GM21515 (cell line): ENCODE data around the gene CD209.

Experiments
- ATAC-seq: cut with Tn5 transposase; IDR thresholded peaks from one replicate; pipeline ENCODE4 v1.9.1; 2021; ENCODE audit not compliant: unreplicated experiment

Gene CD209

DNA sequence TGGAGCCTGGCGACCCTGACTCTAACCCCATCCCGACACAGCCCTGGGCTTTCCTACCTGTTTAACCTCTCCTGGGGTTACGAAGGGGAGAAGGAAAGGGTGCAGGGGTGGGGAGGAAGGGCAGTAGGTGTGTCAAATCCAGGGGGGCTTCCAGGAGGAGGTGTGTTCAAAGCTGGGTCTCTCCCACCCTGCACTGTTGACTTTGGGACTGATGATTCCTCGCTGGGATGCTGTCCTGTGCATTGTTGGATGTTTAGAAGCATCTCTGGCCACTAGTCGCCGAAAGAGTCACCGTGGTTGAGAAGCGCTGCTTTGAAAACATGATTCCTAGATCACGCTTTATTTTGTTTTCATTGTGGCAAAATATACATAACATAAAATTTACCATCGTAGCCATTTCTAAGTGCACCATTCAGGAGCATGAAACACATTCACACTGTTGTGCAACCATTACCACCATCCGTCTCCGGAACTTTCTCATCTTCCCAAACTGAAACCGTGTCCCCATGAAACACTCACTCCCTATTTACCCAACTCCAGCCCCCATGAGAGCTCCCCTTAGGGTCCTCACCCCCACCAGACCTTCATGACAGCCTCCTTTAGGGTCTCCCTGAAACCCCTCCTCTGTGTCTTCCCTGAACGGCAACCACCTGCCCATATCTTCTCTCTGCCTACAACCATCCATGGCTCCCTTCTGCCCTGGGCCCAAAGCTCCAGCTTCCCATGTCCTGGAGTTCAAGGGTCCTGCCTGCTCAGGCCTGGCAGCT lies 41.0 kb downstream of the CD209 start:
- no peak for ATAC-seq

DNA sequence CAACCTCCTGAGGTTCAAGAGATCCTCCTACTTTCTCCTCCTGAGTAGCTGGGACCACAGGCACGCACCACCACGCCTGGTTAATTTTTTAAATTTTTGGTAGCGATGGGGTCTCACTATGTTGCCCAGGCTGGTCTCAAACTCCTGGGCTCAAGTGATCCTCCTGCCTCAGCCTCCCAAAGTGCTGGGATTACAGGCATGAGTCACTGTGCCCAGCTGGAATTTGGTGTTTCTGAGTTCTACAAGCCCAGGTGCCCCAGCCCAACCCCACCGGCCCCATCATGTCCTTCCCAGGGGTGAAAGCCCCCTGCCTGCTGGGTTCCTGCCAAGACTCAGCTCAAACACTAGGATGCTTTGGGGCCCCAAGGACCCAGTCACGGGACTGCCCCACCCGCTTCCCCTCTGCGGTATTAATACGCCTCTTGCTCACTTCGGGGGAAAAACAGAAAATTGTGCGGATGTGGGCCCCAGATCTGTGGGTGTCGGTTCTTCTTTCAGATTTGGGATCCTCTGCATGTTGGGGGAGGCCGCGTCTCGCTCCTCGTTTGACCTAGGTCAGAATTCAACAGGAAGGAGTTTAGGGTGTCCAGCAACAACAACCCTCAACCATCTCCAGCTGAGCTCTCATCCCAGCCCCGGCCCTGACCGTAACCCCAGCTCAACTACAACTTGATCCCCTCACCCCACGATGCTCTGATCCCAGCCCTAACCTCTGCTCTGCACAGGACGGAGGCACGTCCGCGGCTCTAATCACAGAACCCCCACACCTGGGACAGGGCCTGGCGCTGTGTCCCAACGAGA lies 41.7 kb downstream of the CD209 start:
- ATAC-seq, result peak; percentile 45

DNA sequence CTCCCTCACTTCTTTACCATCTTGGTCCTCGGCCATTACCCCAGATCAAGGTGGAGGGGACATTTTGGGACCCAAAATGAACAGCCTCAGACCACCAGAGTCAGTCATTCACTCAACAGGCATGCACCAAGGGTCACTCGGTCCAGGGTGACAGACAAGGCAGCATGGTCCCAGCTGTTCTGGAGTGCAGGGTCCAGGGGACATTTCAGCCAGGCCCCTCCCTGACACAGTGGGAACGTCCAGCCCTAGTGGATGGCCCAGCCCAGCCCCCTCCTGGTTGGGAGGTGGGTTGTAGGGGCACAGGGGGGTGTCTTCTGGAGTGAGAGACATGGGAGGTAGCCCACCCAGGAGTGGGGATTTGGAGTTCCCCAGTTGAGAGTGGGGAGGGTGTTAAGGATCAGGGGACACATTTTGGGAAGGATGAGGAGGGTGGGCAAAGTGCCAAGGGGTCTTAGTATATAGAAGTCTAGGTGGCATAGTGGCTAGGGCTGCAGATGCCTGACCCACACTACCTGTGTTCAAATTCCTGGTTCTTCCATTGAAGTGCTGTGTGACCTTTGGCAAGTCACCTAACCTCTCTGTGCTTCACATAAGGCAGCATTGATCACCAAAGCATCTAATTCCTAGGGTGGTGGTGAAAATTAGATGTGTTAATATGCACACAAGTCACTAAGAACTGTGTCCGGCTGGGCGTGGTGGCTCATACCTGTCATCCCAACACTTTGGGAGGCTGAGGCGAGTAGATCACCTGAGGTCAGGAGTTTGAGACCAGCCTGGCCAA lies 42.9 kb downstream of the CD209 start:
- no peak for ATAC-seq

DNA sequence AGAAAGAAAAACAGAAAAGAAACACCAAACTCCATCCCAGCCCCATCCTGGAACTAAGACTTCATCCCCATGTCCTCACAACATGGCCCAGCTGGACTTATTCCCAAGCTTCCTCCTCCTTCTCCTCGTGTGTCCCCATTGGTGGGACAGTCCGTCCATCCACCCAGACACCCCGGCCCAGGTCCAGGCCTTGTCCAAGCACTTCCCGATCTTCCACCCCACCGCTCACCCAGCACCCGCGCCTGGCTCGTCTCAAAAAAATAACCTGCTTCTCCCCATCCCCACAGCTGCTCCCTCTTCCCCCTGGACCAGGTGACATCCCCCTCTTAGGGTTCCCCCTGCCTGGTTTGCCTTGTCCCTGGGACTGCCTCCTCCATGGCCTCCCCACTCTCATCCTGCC lies 44.0 kb downstream of the CD209 start:
- no peak for ATAC-seq

DNA sequence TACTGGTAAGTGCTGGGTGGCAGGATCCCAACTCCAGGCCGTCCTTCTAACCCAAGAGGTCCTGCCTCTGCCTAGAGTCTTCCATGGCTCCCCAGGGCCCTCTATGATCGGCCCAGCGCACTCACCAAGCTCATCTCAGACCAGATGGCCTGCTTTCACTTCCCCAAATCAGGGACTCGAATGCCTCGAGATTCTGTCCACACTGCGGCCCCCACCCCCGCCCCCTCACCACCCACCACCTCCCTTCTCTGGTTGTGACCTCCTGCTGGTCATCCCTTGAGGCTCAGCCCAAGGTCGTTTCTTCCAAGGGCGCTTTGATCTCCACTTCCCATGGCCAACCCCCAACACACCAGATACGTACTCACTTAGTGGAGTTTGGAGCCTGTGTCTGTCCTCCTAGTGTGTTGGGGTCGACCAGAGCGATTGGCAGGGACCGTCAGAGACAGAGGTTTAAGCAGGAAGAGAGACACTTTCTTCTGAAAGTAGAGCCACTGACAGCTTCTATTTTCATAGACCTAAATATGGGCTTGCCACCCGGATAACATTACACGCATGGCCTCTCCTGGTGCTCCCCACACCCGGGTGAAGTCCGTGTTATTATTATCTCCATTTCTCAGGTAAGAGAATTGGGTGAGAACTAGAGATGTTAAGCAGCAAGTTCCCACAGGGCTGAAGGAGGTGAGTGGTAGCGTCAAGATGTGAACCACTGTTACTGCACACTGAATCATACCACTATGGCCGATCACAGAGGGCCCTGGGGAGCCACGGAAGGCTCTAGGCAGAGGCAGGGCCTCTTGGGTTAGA lies 45.5 kb downstream of the CD209 start, which contains the start of gene FCER2:
Gene FCER2, minus strand, starts transcription at position 478 of the 804 bp plus-strand sequence. CDS start 2,371 bp downstream, outside the sequence.
- peak; percentile 34 for ATAC-seq

DNA sequence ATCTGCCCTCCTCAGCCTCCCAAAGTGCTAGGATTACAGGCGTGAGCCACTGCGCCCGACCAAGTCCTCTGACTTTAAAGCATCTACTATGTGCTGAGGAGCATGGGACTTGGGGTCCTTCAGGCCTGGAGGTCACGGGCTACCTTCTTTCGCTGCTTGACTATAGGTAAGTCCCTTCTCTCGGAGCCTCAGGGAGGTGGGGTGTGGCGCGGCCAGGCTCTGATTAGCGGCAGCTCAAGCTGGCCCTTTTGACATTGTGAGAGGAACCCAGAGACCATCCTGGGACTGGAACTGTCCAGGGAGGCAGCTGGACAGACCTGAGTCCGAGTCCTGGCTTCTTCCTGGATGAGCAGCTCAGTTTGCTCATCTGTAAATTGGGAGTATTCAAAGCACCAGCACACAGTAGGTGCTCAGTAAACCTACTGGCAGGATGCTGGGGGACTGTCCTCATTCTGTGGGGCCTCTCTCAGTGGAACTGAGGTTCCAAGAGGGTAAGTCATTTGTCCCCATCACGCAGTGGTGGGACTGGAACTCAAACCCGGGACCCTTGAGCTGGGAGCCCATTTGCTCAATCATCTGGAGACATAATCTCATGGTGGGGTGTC lies 46.2 kb downstream of the CD209 start:
- no peak for ATAC-seq

DNA sequence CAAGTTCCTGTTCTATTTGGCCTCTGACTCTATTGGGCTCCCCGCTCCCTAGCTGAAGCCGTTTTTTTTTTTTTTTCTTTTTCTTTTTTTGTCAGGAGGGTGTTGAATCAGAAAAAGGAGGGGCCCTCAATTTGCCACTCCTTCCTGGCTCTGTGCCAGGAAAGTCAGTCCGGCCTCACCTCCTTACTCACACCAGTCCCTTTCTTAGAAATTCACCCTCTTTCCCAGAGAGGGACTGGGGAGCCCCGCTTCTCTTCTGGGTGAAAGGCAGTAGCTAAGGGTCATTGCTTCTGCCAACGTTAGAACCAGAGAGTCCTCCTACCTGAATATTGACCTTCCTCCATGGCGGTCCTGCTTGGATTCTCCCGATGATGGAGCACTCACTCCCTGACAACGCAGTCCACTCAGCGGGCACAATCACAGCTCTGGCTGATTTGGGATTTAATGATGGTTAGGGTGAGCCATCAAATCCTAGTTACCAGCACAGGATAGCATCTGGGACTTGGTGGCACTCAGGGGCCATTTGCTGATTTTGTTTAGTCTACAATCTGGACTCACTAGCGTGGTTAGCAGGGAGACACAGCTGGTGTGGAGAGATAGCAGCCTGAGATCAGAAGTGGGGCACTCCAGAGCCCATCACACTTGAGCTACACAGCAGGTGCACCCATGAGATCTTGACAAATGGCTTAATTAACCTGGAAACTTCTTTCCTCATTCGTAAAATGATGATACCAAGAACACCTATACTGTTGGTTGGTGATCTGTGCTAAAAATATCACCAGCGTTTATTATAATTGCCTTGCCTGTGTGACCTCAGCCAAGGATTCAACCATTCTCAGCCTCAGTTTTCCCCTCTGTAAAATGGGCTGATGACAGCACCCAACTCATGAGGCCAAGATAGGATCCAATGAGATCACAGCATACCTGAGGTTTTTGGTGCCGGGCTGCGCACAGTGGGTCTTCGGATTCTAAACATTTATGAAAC lies 47.6 kb downstream of the CD209 start:
- no peak for ATAC-seq

DNA sequence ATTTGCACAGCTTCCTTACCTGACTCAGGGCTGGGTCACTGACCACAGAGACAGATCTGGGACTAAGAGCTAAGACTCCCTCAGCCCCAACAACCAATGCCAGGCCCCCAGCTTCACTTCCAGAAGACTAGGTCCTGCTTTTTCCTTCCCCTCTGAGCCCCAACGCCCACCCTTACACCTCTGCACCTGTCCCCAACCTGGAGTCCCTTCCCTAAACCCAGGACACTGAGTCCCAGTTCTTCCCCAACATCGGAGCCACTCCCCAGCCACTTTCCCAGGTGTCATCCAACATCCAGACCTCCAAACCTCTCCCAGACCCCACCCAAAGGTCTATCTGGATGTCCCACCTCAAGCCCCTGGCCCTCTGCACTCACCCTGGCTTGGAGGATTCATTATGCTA lies 48.3 kb downstream of the CD209 start:
- ATAC-seq, result no peak

DNA sequence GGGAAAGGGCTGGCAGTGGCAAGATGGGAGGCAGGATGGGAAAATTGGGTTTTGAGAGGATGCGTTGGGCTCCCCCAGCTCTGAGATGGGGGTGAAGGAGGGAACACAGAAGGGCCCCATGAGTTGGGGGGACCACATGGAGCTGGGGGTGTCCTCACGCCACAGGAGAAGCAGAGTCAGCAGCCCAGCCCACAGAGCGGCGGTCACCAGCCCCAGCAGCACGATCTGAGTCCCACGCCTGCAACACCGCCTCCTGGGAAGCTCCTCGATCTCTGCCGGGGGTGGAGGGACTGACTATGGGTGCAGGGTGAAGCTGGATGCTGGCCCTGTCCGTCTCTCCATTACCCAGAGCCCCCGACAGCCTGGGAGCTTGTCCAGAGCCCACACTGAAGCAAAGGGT lies 48.8 kb downstream of the CD209 start:
- ATAC-seq, result no peak

DNA sequence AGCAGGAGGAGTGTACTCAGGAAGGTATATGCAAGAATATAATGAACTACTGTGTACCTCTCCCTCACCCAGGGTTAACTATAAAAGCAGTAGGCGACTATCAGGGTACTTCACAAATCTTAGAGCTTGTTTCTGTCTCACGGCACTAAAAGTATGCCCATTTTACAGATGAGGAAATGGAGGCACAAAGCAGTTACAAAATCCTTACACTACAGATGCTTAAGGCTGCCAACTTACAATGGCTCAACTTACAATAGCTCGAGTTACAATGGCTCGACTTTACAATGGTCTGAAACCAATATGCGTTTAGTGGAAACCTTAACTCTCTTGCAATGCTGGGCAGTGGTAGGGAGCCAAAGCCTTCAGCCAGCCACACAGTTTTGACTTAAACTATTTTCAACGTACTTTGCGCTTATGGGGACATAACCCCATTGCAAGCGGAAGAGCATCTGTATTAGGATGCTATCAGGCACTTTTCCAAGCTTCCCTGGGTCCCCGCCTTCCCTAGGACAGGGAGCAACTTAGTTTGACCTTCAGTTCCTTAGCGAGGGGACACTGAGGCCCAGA lies 49.5 kb downstream of the CD209 start:
- no peak for ATAC-seq

DNA sequence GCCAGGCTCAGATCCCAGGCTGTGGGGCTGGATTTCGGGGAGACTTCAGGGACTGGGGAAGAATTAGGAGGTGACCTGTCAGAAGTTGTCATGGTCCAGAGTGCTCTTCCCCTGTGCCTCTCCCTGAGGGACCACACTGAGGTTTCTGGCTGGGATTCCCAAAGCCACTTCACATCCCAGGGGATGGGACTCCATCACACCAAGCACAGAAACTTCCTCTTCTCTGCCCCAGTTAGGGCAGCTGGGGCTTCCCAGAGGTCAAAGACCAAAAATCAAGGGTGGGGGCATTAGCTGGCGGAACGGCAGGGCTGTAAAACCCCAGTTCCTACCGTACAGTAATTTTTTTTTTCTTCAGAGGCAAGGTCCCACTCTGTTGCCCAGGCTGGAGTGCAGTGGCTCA lies 52.8 kb downstream of the CD209 start:
- ATAC-seq, result no peak

DNA sequence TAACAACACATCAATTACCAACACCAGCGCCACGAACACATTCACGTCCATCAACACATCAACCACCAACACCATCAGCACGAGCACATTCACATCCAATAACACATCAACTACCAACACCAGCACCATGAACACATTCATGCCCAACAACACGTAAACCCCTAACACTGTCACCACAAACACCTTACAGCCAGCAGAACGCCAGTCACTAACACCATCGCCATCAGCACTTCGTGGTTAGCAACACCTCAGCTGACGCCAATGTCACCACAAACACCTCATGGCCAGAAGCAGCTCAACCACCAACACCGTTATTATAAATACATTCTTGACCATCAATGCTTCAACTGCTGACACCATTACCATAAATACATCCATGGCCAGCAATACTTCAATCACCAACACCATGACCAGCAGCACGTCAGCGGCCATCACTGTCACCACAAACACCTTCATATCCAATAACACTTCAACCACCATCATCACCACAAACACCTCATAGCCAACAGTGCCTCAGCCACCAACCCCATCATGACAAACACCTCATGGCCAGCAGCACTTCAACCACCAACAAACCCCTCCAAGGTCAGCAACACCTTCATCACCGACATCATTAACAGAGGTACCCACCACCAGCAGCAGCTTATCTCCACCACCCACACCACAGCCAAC lies 54.8 kb downstream of the CD209 start:
- no peak for ATAC-seq

DNA sequence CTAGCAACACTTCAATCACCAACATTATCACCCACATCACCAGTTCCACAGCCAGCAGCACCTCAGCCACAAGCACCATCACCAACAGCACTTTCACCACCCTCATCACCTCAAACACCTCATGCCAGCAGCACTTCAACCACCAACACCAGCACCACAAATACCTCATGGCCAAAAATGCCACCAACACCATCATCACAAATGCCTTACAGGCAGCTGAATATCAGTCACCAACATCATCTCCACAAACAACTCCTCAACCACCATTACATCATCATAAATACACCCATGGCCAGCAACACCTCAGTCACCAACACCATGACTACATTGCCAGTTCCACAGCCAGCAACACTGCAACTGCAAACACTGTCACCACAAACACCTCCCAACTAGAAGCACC lies 55.8 kb downstream of the CD209 start:
- ATAC-seq, result no peak

DNA sequence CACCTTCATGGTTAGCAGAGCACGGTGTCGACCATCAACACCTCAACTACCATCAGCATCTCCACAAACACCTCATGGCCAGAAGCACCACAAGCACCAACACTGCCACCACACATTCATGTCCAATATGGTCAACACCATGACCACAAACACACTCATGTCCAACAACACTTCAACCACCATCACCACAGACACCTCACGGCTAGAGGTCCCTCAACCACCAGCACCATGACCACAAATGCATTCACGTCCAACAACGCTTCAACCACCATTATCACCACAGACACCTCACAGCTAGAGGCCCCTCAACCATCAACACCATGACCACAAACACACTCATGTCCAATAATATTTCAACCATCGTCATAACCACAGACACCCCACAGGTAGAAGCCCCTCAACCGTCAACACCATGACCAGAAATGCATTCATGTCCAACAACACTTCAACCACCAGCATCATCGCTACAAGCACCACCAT lies 56.5 kb downstream of the CD209 start:
- no peak for ATAC-seq
